Measurements from ENCODE around the gene TMSB4X. TPM values are rescaled to one million over a fixed set of nuclear protein-coding genes. Genes with fewer than 3 reads are reported as not detected.

Gene TMSB4X
- total RNA-seq, 1 experiment from 2014 or later, result 1,095 TPM

DNA sequence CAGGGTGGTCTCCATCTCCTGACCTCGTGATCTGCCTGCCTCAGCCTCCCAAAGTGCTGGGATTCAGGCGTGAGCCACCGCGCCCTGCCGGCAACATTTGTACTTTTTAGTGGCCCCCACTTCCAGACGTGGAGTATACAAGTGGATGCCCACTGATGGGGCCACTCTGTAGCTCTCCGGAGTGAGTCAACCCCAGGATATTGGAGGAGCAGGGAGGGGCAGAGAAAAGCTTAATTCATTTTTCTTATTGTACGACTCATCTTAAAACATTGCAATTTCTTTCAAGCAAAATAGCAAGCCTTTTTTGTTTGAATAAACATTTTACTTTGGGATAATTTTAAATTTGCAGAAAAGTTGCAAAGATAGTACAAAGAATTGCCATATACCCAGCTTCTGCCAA is 34.9 kb downstream of the TMSB4X start:
- Histone ChIP-seq H3K4me3 (ENCODE audit: low read depth, low read length) (no peak overlapping the region), H3K9me3 (no peaks in the 10 kb centered on the region), H3K27me3 (replicated peaks; ENCODE audit: control insufficient read depth, insufficient read depth, low read length) (no peaks in the 10 kb centered on the region), H3K4me1 (peaks cover 15% of the 10 kb centered on the region), H3K36me3 (ENCODE audit: control insufficient read depth, insufficient read depth, low read length) (no peaks in the 10 kb centered on the region)
- POLR2A ChIA-PET, result no interaction called here
- H3K4me1 Mint-ChIP-seq (ENCODE audit: low read depth, unreplicated experiment), result peaks cover 13% of the 10 kb centered on the region
- CTCF ChIA-PET, result no interaction called here
- BruUV-seq (replicated peaks), result no TSS peak
- intact Hi-C loops (cut with micrococcal nuclease; ENCODE audit: unreplicated experiment), result no loop called here
- TF ChIP-seq, protein P1, sequence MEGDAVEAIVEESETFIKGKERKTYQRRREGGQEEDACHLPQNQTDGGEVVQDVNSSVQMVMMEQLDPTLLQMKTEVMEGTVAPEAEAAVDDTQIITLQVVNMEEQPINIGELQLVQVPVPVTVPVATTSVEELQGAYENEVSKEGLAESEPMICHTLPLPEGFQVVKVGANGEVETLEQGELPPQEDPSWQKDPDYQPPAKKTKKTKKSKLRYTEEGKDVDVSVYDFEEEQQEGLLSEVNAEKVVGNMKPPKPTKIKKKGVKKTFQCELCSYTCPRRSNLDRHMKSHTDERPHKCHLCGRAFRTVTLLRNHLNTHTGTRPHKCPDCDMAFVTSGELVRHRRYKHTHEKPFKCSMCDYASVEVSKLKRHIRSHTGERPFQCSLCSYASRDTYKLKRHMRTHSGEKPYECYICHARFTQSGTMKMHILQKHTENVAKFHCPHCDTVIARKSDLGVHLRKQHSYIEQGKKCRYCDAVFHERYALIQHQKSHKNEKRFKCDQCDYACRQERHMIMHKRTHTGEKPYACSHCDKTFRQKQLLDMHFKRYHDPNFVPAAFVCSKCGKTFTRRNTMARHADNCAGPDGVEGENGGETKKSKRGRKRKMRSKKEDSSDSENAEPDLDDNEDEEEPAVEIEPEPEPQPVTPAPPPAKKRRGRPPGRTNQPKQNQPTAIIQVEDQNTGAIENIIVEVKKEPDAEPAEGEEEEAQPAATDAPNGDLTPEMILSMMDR (IDR thresholded peaks at IDR 0.05; ENCODE audit: insufficient read depth in 1 of 2, low read depth in 1 of 2, low read length in 1 of 2, severe bottlenecking in 1 of 2, unreplicated experiment in 1 of 2), result no peak
- H3K27ac Mint-ChIP-seq (ENCODE audit: unreplicated experiment), result no peak overlapping the region
- no peaks in the 10 kb centered on the region for H3K36me3 Mint-ChIP-seq (ENCODE audit: insufficient read depth, unreplicated experiment)
- no peaks in the 10 kb centered on the region for H3K27me3 Mint-ChIP-seq (ENCODE audit: insufficient read depth, unreplicated experiment)
- no peak for DNase-seq
- no peaks in the 10 kb centered on the region for H3K9me3 Mint-ChIP-seq (ENCODE audit: unreplicated experiment)
- H3K4me3 Mint-ChIP-seq (ENCODE audit: unreplicated experiment), result no peak overlapping the region

DNA sequence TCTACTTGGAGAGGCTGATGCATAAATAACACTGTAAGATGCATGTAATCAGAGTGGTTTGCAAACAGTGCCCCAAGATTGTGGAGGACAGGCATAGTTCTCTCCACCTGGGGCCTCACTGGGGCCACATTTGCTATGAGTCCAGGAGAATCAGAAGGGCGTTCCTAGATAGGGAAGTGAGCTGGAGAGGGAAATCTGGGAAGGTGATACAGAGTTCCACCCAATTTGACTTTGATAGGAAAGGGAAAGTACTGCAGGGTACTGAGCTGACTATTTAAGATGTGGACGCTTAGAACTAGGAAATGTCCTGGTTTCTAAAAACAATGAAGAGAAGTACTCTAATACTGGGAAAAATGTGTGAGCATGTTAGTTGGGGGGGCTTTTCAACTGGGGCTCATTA is 35.6 kb downstream of the TMSB4X start:
- Histone ChIP-seq H3K4me1 (peaks cover 17% of the 10 kb centered on the region), H3K27me3 (replicated peaks; ENCODE audit: control insufficient read depth, insufficient read depth, low read length) (no peaks in the 10 kb centered on the region), H3K4me3 (ENCODE audit: low read depth, low read length) (no peak overlapping the region), H3K36me3 (ENCODE audit: control insufficient read depth, insufficient read depth, low read length) (no peaks in the 10 kb centered on the region), H3K9me3 (no peaks in the 10 kb centered on the region)
- Mint-ChIP-seq H3K27ac (ENCODE audit: unreplicated experiment) (peak overlapping the region; percentile 54), H3K9me3 (ENCODE audit: unreplicated experiment) (no peaks in the 10 kb centered on the region), H3K27me3 (ENCODE audit: insufficient read depth, unreplicated experiment) (no peaks in the 10 kb centered on the region), H3K4me3 (ENCODE audit: unreplicated experiment) (no peak overlapping the region), H3K4me1 (ENCODE audit: low read depth, unreplicated experiment) (peaks cover 13% of the 10 kb centered on the region), H3K36me3 (ENCODE audit: insufficient read depth, unreplicated experiment) (no peaks in the 10 kb centered on the region)
- intact Hi-C loops (cut with micrococcal nuclease; ENCODE audit: unreplicated experiment), result no loop called here
- no peak for DNase-seq
- CTCF ChIA-PET, result no interaction called here
- POLR2A ChIA-PET, result no interaction called here
- no TSS peak for BruUV-seq (replicated peaks)
- TF ChIP-seq, protein P1 (IDR thresholded peaks at IDR 0.05; ENCODE audit: insufficient read depth in 1 of 2, low read depth in 1 of 2, low read length in 1 of 2, severe bottlenecking in 1 of 2, unreplicated experiment in 1 of 2), result no peak

DNA sequence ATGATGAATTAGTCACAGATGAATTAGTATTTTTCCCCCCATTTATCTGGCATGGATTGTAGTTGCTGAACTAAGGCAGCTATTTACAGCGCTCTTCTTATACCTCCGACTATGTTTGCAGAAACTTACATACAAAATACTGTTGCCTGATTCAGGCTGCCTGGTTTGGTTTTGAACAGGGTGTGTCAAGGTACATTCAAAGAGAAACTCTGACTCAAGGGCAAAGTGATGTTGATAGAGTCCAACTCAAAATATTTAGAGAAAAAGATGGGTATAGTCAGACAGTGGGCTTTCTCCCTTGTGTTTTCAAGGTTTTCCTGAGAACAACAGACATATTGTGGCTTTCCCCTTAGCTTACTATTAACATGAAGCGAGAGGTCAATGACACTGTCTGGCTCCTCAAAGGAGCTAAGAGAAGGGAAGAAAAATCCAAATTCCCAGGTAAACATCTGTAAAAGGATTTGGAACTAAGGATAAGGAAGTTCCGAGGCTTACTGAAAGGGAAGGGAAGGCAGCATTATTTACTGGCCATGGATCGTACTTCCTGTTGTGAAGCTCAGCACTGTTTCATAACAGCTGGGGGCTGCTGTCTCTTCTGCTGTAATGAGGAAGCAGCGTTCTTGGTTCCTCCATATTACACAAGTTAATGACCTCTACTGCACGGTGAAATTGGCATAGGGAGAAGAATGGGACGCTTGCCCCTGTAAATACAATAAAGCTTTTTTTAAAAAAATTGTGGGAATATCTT is 38.6 kb downstream of the TMSB4X start:
- H3K9me3 ChIP-seq, result no peaks in the 10 kb centered on the region
- Mint-ChIP-seq H3K27ac (ENCODE audit: unreplicated experiment) (no peak overlapping the region), H3K4me1 (ENCODE audit: low read depth, unreplicated experiment) (peaks cover 19% of the 10 kb centered on the region), H3K9me3 (ENCODE audit: unreplicated experiment) (no peaks in the 10 kb centered on the region), H3K4me3 (ENCODE audit: unreplicated experiment) (no peak overlapping the region), H3K27me3 (ENCODE audit: insufficient read depth, unreplicated experiment) (no peaks in the 10 kb centered on the region), H3K36me3 (ENCODE audit: insufficient read depth, unreplicated experiment) (no peaks in the 10 kb centered on the region)
- no peak overlapping the region for H3K4me3 ChIP-seq (ENCODE audit: low read depth, low read length)
- intact Hi-C loops (cut with micrococcal nuclease; ENCODE audit: unreplicated experiment), result no loop called here
- no peak for DNase-seq
- TF ChIP-seq, protein P1 (IDR thresholded peaks at IDR 0.05; ENCODE audit: insufficient read depth in 1 of 2, low read depth in 1 of 2, low read length in 1 of 2, severe bottlenecking in 1 of 2, unreplicated experiment in 1 of 2), result no peak
- no TSS peak for BruUV-seq (replicated peaks)
- no peaks in the 10 kb centered on the region for H3K36me3 ChIP-seq (ENCODE audit: control insufficient read depth, insufficient read depth, low read length)
- H3K4me1 ChIP-seq, result peaks cover 25% of the 10 kb centered on the region
- CTCF ChIA-PET, result no interaction called here
- POLR2A ChIA-PET, result no interaction called here
- no peaks in the 10 kb centered on the region for H3K27me3 ChIP-seq (replicated peaks; ENCODE audit: control insufficient read depth, insufficient read depth, low read length)
